Esophagus muscularis mucosa (tissue), 4 donors: ENCODE data around the gene SUPT20HL2. TPM values are rescaled to one million over a fixed set of nuclear protein-coding genes. Genes with fewer than 3 reads are reported as not detected.

Experiments
- DNase-seq: peaks from one replicate; pipeline ENCODE4 v3.0.0-alpha.2; 2017; ENCODE audit errors: extremely low spot score
- H3K27ac ChIP-seq, 4 donors: fragments of 200-600 bp; sonication (generic); replicated peaks in 1 of 4; 1 replicate in 3 of 4; 2 replicates in 1 of 4; pipeline ENCODE4 v1.5.1; 2016 to 2019; ENCODE audit warnings: mild to moderate bottlenecking in 1 of 4
- H3K27me3 ChIP-seq, 4 donors: fragments of 200-600 bp; sonication (generic); one replicate each; pipeline versions ENCODE4 v1.5.1 to v1.6.0; 2016 to 2019
- H3K36me3 ChIP-seq, 4 donors: fragments of 200-600 bp; sonication (generic); one replicate each; pipeline ENCODE4 v1.5.1; 2016 to 2019
- H3K4me1 ChIP-seq, 4 donors: fragments of 200-600 bp; sonication (generic); one replicate each; pipeline ENCODE4 v1.5.1; 2016 to 2019
- H3K4me3 ChIP-seq, 4 donors: fragments of 200-600 bp; sonication (generic); 1 replicate in 2 of 4; 2 replicates in 2 of 4; pipeline ENCODE4 v1.5.1; 2016 to 2019; ENCODE audit warnings: mild to moderate bottlenecking in 4 of 4, moderate library complexity in 1 of 4
- H3K9me3 ChIP-seq, 4 donors: fragments of 200-600 bp; sonication (generic); 1 replicate in 3 of 4; 2 replicates in 1 of 4; pipeline ENCODE4 v1.5.1; 2016 to 2019
- CTCF ChIP-seq, 3 experiments: fragments of 200-600 bp in 2 of 3; fragments of 450-650 bp in 1 of 3; sonication (generic) in 2 of 3; IDR thresholded peaks; one replicate each; pipeline ENCODE4 v1.5.1; 2017 to 2019; ENCODE audit warnings: antibody characterized with exemption in 3 of 3, mild to moderate bottlenecking in 2 of 3, moderate library complexity in 1 of 3
- EP300 ChIP-seq: sonication (generic); formaldehyde crosslinking; IDR thresholded peaks from one replicate; pipeline ENCODE4 v1.6.1; 2017; ENCODE audit warnings: antibody characterized with exemption
- POLR2A ChIP-seq: fragments of 450-650 bp; IDR thresholded peaks from one replicate; pipeline ENCODE4 v1.6.1; 2017; ENCODE audit warnings: antibody characterized with exemption, moderate library complexity, mild to moderate bottlenecking, low read depth
- POLR2AphosphoS5 ChIP-seq, 2 donors: sonication (generic); formaldehyde crosslinking; IDR thresholded peaks; one replicate each; pipeline ENCODE4 v1.6.1; 2017; ENCODE audit warnings: antibody characterized with exemption in 2 of 2
- WGBS: methylation state at CpG from one replicate; pipeline ENCODE4 v1.1.5; 2018; 5-methylcytosine and 5-hydroxymethylcytosine counted together
- intact Hi-C: fragments of 100-400 bp; cut with DNase I; formaldehyde crosslinking; loops from one replicate; pipeline ENCODE4 v1.15.1; 2023
- total RNA-seq, 4 donors: library from RNA; depleted of rRNA; stranded (reverse); fragments of >200 nt; gene quantifications; one replicate each; pipeline versions ENCODE4 v1.1.0 to v1.2.1, GENCODE V29; 2016

SUPT20HL2 gene
- total RNA-seq, 4 donors from 2014 or later = 0.33 TPM; not detected in 3

DNA sequence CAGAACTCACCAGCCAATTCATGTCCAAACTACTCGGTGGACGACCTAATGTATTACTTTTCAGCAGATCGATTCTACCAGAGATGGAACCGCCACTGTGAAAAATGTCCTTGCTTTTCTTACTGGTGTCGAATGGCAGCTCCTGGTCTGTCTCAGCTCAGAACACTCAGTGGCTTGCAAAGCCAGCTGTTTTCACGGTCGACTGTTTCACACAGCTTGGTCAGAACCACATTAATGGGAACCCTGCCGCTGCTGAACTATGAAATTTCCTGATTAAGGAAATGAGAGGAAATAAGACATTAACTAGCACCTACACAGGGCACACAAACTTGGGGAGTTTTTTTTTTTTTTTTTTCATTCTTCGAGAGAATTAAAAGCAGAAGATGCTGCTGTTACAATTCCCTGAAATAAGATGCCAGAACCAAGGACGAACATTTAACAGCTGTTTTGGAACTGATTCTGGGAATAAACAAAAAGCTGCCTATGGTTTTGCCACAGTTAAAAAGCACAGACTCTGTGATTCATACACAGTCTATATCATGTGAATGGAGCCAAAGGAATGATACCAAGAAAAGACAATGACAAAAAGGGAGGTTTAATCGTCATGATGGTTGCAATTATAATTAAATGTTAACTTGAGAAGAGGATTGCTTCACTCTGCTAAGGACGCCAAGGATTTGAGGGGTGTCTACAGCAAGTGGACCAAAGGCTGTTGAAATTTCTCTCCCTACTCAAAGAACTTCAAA, 31.3 kb downstream of the SUPT20HL2 start:
- Histone ChIP-seq H3K27ac (peak overlapping the region; percentile 50 to 72 (median 62)), H3K4me3 (peak overlapping the region in 2 of 4 donors; percentile 6 to 9), H3K36me3 (no peaks in the 10 kb centered on the region), H3K9me3 (no peaks in the 10 kb centered on the region), H3K4me1 (peaks cover 0 to 27% (median 16%) of the 10 kb centered on the region in 4 donors), H3K27me3 (peaks cover 0 to 4% (median 0%) of the 10 kb centered on the region in 4 donors)
- TF ChIP-seq EP300 (no peak), POLR2AphosphoS5 (IDR thresholded peaks at IDR 0.05) (no peak), CTCF (IDR thresholded peaks at IDR 0.05) (no peak), POLR2A (no peak)
- WGBS = 42% methylated on average over 12 of the region's 12 CpGs
- intact Hi-C loops = no loop called here
- DNase-seq = no peak

- WGBS = 92% methylated on average over 5 of the region's 5 CpGs
- DNase-seq = no peak
- no peak for TF ChIP-seq POLR2AphosphoS5 (IDR thresholded peaks at IDR 0.05)
- TF ChIP-seq CTCF (IDR thresholded peaks at IDR 0.05) = no peak
- TF ChIP-seq EP300 = no peak
- no peak for TF ChIP-seq POLR2A
- Histone ChIP-seq H3K4me1 (peaks cover 0 to 8% (median 5%) of the 10 kb centered on the region in 4 donors), H3K36me3 (no peaks in the 10 kb centered on the region), H3K4me3 (no peak overlapping the region), H3K27me3 (peaks cover 0 to 4% (median 0%) of the 10 kb centered on the region in 4 donors), H3K27ac (no peak overlapping the region), H3K9me3 (no peaks in the 10 kb centered on the region)
- intact Hi-C loops = no loop called here
Observed at GRCh38 chrX:24277405-24277804, 36.5 kb downstream of the SUPT20HL2 start.

DNA sequence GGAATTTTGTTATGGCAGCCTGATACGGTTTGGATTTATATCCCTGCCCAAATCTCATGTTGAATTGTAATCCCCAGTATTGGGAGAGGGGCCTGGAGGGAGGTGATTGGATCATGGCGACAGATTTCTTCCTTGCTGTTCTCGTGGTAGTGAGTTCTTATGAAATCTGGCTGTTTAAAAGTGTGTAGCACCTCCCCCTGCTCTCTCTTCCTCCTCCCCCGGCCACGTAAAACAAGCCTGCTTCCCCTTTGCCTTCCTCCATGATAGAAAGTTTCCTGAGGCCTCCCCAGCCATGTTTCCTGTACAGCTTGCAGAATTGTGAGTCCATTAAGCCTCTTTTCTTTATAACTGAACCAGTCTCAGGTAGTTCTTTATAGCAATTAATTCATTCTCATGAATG, 37.9 kb downstream of the SUPT20HL2 start:
- WGBS = 64% methylated on average over 5 of the region's 5 CpGs
- no peak for DNase-seq
- H3K4me3 ChIP-seq = no peak overlapping the region
- H3K27me3 ChIP-seq = peaks cover 0 to 4% (median 0%) of the 10 kb centered on the region in 4 donors
- no peaks in the 10 kb centered on the region for H3K9me3 ChIP-seq
- no peaks in the 10 kb centered on the region for H3K36me3 ChIP-seq
- no peaks in the 10 kb centered on the region for H3K4me1 ChIP-seq
- intact Hi-C loops = no loop called here
- no peak overlapping the region for H3K27ac ChIP-seq
- TF ChIP-seq POLR2A = no peak
- no peak for TF ChIP-seq POLR2AphosphoS5 (IDR thresholded peaks at IDR 0.05)
- no peak for TF ChIP-seq CTCF (IDR thresholded peaks at IDR 0.05)
- TF ChIP-seq EP300 = no peak

- DNase-seq = no peak
- no peak for TF ChIP-seq EP300
- TF ChIP-seq POLR2A = no peak
- TF ChIP-seq CTCF (IDR thresholded peaks at IDR 0.05) = no peak
- TF ChIP-seq POLR2AphosphoS5 (IDR thresholded peaks at IDR 0.05) = no peak
- intact Hi-C loops = no loop called here
- H3K4me1 ChIP-seq = no peaks in the 10 kb centered on the region
- no peaks in the 10 kb centered on the region for H3K9me3 ChIP-seq
- H3K27ac ChIP-seq = no peak overlapping the region
- H3K36me3 ChIP-seq = no peaks in the 10 kb centered on the region
- H3K4me3 ChIP-seq = no peak overlapping the region
- H3K27me3 ChIP-seq = no peaks in the 10 kb centered on the region
Observed at GRCh38 chrX:24271262-24271661, 42.6 kb downstream of the SUPT20HL2 start.

DNA sequence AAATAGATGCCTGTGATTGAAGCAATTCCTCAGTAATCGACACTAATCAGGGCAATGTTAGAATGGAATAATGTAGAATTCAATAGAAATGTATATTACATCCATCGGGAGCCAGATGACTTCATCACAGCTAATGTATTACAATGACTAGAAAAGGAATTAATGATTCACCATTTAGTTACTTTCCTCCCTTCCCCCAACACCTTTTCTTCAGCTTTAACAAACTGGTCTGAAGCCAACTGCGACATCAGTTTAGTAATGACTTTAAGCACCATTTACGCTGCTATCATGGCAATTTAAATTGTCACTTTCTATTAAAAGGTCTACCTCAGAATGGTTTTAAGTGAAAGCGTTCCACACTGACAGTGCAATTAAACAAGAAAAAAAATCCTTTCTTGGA, 45.1 kb downstream of the SUPT20HL2 start:
- Histone ChIP-seq H3K4me1 (no peaks in the 10 kb centered on the region), H3K4me3 (no peak overlapping the region), H3K9me3 (no peaks in the 10 kb centered on the region), H3K27ac (peak overlapping the region in 1 of 4 donors; percentile 30), H3K36me3 (no peaks in the 10 kb centered on the region), H3K27me3 (no peaks in the 10 kb centered on the region)
- TF ChIP-seq POLR2A (no peak), POLR2AphosphoS5 (IDR thresholded peaks at IDR 0.05) (no peak), CTCF (IDR thresholded peaks at IDR 0.05) (no peak), EP300 (no peak)
- DNase-seq = no peak
- 75% methylated on average over 5 of the region's 5 CpGs for WGBS
- intact Hi-C loops = no loop called here
